GM12878 (cell line): Measurements from ENCODE around the gene QSOX2. TPM values are rescaled to one million over a fixed set of nuclear protein-coding genes. Genes with fewer than 3 reads are reported as not detected.

Experiments
- ATAC-seq: fragments of 200-7000 bp; cut with Tn5 transposase; 3 replicates; pipeline ENCODE4 v1.9.1; 2020; ENCODE audit warnings: mild to moderate bottlenecking, moderate library complexity
- BruUV-seq: library from RNA; stranded (reverse); fragments of 400-500 nt; replicated peaks from 2 replicates; lab custom pipeline; 2021; lab: Mats Ljungman, UMichigan
- CTCF ChIA-PET: fragments of 300-600 bp; sonication (Branson Sonifier 250); formaldehyde crosslinking; extraction: SDS; loops from one replicate; lab custom pipeline; 2021; ENCODE audit warnings: inconsistent platforms; lab: Yijun Ruan, JAX
- POLR2A ChIA-PET: fragments of 350-600 bp; formaldehyde crosslinking; extraction: SDS; loops from one replicate; lab custom pipeline; 2021; ENCODE audit warnings: inconsistent platforms; lab: Charles Lee
- RAD21 ChIA-PET: fragments of 300-600 bp; sonication (Branson Sonifier 250); formaldehyde crosslinking; loops from one replicate; lab custom pipeline; 2023; ENCODE audit warnings: antibody characterized with exemption; ENCODE audit not compliant: unreplicated experiment; lab: Charles Lee
- SMC1A ChIA-PET: fragments of 300-600 bp; sonication (Branson Sonifier 250); formaldehyde crosslinking; loops from one replicate; lab custom pipeline; 2023; ENCODE audit not compliant: unreplicated experiment, uncharacterized antibody; lab: Charles Lee
- DNase-seq: peaks from one replicate; pipeline ENCODE4 v3.0.0-alpha.2; 2011; ENCODE audit warnings: low read depth, low spot score
- FAIRE-seq: peaks from 3 replicates; lab custom pipeline; 2011; peaks lifted over from hg19 to GRCh38; lab: Jason Lieb, UNC
- H2AFZ ChIP-seq: 2 replicates; pipeline ENCODE4 v1.6.0; 2011; ENCODE audit warnings: low read depth, low read length, control low read depth; ENCODE audit not compliant: control insufficient read depth
- H3K27ac ChIP-seq: 2 replicates; pipeline ENCODE4 v1.5.1; 2011; ENCODE audit warnings: control low read depth; ENCODE audit not compliant: control insufficient read depth, insufficient read depth
- H3K27me3 ChIP-seq, 2 experiments: replicated peaks in 1 of 2; 2 replicates each; pipeline versions ENCODE4 v1.6.0 to v1.6.1; 2011; ENCODE audit warnings: low read length in 1 of 2; ENCODE audit not compliant: control insufficient read depth in 2 of 2, insufficient read depth in 2 of 2
- H3K36me3 ChIP-seq, 2 experiments: 2 replicates each; pipeline ENCODE4 v1.5.1; 2011; ENCODE audit warnings: low read length in 1 of 2; ENCODE audit not compliant: control insufficient read depth in 2 of 2, insufficient read depth in 2 of 2
- H3K4me1 ChIP-seq: 2 replicates; pipeline ENCODE4 v1.6.1; 2011; ENCODE audit warnings: mild to moderate bottlenecking, low read length, moderate library complexity, mixed read lengths; ENCODE audit not compliant: control insufficient read depth, insufficient read depth
- H3K4me2 ChIP-seq: 2 replicates; pipeline ENCODE4 v1.6.0; 2011; ENCODE audit warnings: control low read depth; ENCODE audit not compliant: control insufficient read depth, insufficient read depth
- H3K4me3 ChIP-seq: fragments of 200-600 bp; sonication (generic); 2 replicates; pipeline ENCODE4 v1.5.1; 2016
- H3K79me2 ChIP-seq: 2 replicates; pipeline ENCODE4 v1.6.0; 2011; ENCODE audit warnings: low read length; ENCODE audit not compliant: control insufficient read depth, insufficient read depth
- H3K9ac ChIP-seq: 2 replicates; pipeline ENCODE4 v1.8.0; 2011; ENCODE audit warnings: low read length, control low read depth, mixed read lengths; ENCODE audit not compliant: control insufficient read depth, insufficient read depth
- H3K9me3 ChIP-seq: replicated peaks from 3 replicates; pipeline ENCODE4 v1.5.1; 2011; ENCODE audit warnings: mild to moderate bottlenecking, low read length; ENCODE audit not compliant: control insufficient read depth, insufficient read depth
- H4K20me1 ChIP-seq: 2 replicates; pipeline ENCODE4 v1.6.0; 2011; ENCODE audit not compliant: control insufficient read depth, insufficient read depth
- ASH2L ChIP-seq: fragments of 300-600, 200-600 bp; sonication (generic); IDR thresholded peaks from 2 replicates; pipeline ENCODE4 v1.6.1; 2017; ENCODE audit warnings: low read depth, mild to moderate bottlenecking, borderline replicate concordance
- BHLHE40 ChIP-seq, 2 experiments: fragments of 450-650 bp in 1 of 2; IDR thresholded peaks; 2 replicates each; pipeline ENCODE4 v1.6.1; 2011 to 2017; ENCODE audit warnings: low read depth in 2 of 2, borderline replicate concordance in 1 of 2, improper control_type of control experiment in 1 of 2, low read length in 1 of 2, mild to moderate bottlenecking in 1 of 2
- EGR1 ChIP-seq, 2 experiments: IDR thresholded peaks; 1 replicate in 1 of 2; 2 replicates in 1 of 2; pipeline ENCODE4 v1.6.1; 2011 to 2012; ENCODE audit warnings: low read depth in 2 of 2, low read length in 2 of 2, borderline replicate concordance in 1 of 2, mild to moderate bottlenecking in 1 of 2, moderate library complexity in 1 of 2
- EZH2 ChIP-seq: IDR thresholded peaks from 2 replicates; pipeline ENCODE4 v1.6.1; 2012; ENCODE audit warnings: low read depth, mild to moderate bottlenecking, control low read depth, inconsistent platforms, low read length, borderline replicate concordance; ENCODE audit not compliant: control insufficient read depth
- FOS ChIP-seq: IDR thresholded peaks from 3 replicates; pipeline ENCODE4 v1.6.1; 2011; ENCODE audit warnings: borderline replicate concordance; ENCODE audit not compliant: insufficient read length; ENCODE audit errors: extremely low read depth
- FOXK2 ChIP-seq: fragments of 450-650 bp; IDR thresholded peaks from 2 replicates; pipeline ENCODE4 v1.6.1; 2017; ENCODE audit warnings: mild to moderate bottlenecking, moderate library complexity
- HDAC2 ChIP-seq: fragments of 200-600 bp; sonication (generic); IDR thresholded peaks from 2 replicates; pipeline ENCODE4 v1.6.1; 2017
- JUND ChIP-seq: IDR thresholded peaks from 2 replicates; pipeline ENCODE4 v1.6.1; 2012; ENCODE audit warnings: low read depth, mild to moderate bottlenecking, low read length, improper control_type of control experiment, moderate library complexity
- KLF5 ChIP-seq: fragments of 450-650 bp; IDR thresholded peaks from 2 replicates; pipeline ENCODE4 v1.6.1; 2014; ENCODE audit warnings: mild to moderate bottlenecking; ENCODE audit not compliant: partially characterized antibody
- NKRF ChIP-seq: fragments of 450-650 bp; conservative IDR thresholded peaks from 2 replicates; pipeline ENCODE4 v1.6.1; 2017; ENCODE audit warnings: mild to moderate bottlenecking, moderate library complexity
- NR2C1 ChIP-seq: fragments of 450-650 bp; IDR thresholded peaks from 2 replicates; pipeline ENCODE4 v1.6.1; 2017; ENCODE audit warnings: antibody characterized with exemption, mild to moderate bottlenecking, moderate library complexity
- PBX3 ChIP-seq: IDR thresholded peaks from 2 replicates; pipeline ENCODE4 v1.6.1; 2011; ENCODE audit warnings: mild to moderate bottlenecking, low read depth, low read length, moderate library complexity; ENCODE audit not compliant: insufficient replicate concordance
- POLR2A ChIP-seq: IDR thresholded peaks from 2 replicates; pipeline ENCODE4 v1.6.1; 2011; ENCODE audit warnings: low read depth, mild to moderate bottlenecking, low read length
- RELA ChIP-seq: fragments of 450-650 bp; IDR thresholded peaks from 2 replicates; pipeline ENCODE4 v1.8.0; 2014; ENCODE audit warnings: borderline replicate concordance; ENCODE audit not compliant: partially characterized antibody
- SIN3A ChIP-seq: IDR thresholded peaks from 2 replicates; pipeline ENCODE4 v1.6.1; 2012; ENCODE audit warnings: low read depth, low read length, improper control_type of control experiment
- SMC3 ChIP-seq: IDR thresholded peaks from 2 replicates; pipeline ENCODE4 v1.6.1; 2011; ENCODE audit warnings: low read length, improper control_type of control experiment, borderline replicate concordance
- SREBF2 ChIP-seq: IDR thresholded peaks from 2 replicates; pipeline ENCODE4 v1.6.1; 2012; ENCODE audit warnings: mild to moderate bottlenecking, low read length
- WRNIP1 ChIP-seq: IDR thresholded peaks from 2 replicates; pipeline ENCODE4 v1.6.1; 2011; ENCODE audit warnings: low read depth, low read length, improper control_type of control experiment, borderline replicate concordance
- ZNF622 ChIP-seq: fragments of 450-650 bp; IDR thresholded peaks from 2 replicates; pipeline ENCODE4 v1.6.1; 2017; ENCODE audit warnings: mild to moderate bottlenecking, inconsistent platforms
- ZSCAN29 ChIP-seq: fragments of 450-650 bp; IDR thresholded peaks from 2 replicates; pipeline ENCODE4 v1.6.1; 2017; ENCODE audit warnings: mild to moderate bottlenecking, moderate library complexity
- WGBS: methylation state at CpG from one replicate; pipeline ENCODE4 v1.1.6; 2016; ENCODE audit warnings: low lambda C conversion rate; ENCODE audit not compliant: insufficient replicate concordance, insufficient coverage; ENCODE audit errors: missing lambda C conversion rate; 5-methylcytosine and 5-hydroxymethylcytosine counted together
- in situ Hi-C: fragments of 300-500 bp; cut with MboI; formaldehyde crosslinking; loops from 9 replicates; pipeline ENCODE4 v1.14.3; 2018; ENCODE audit warnings: mixed read lengths
- intact Hi-C: fragments of 100-400 bp; cut with micrococcal nuclease; formaldehyde crosslinking; loops from one replicate; pipeline ENCODE4 v1.14.2; 2022; ENCODE audit not compliant: unreplicated experiment
- polyA plus RNA-seq, 11 experiments: library from polyadenylated mRNA; depleted of rRNA in 4 of 11; unstranded in 6 of 11; stranded (reverse) in 5 of 11; fragments of >200 nt; fragmentation: Nextera tagmentation in 4 of 11; fragmentation: Illumina TruSeq in 1 of 11; extraction: Ambion mirVana in 4 of 11; extraction: Trizol in 1 of 11; gene quantifications; 1 replicate in 1 of 11; 2 replicates in 10 of 11; pipeline versions ENCODE4 v1.2.1 to v1.2.3, GENCODE V29; 2011 to 2016; ENCODE audit warnings: inconsistent platforms in 2 of 11, missing spikeins in 2 of 11, low read depth in 1 of 11
- total RNA-seq, 4 experiments: library from RNA; depleted of rRNA in 3 of 4; stranded (reverse); fragments of >200 nt in 3 of 4; fragmentation: Illumina TruSeq in 1 of 4; extraction: Trizol in 1 of 4; gene quantifications; 2 replicates each; pipeline versions ENCODE4 v1.2.1 to v1.2.3, GENCODE V29; 2013 to 2021
- TF ChIP-seq, protein P1 (sequence below), 3 experiments: IDR thresholded peaks in 2 of 3; conservative IDR thresholded peaks in 1 of 3; 2 replicates each; pipeline ENCODE4 v1.5.1; 2011; ENCODE audit warnings: low read depth in 3 of 3, low read length in 3 of 3, mild to moderate bottlenecking in 3 of 3, control low read depth in 2 of 3, moderate library complexity in 2 of 3, inconsistent platforms in 1 of 3, mixed read lengths in 1 of 3; ENCODE audit not compliant: control insufficient read depth in 2 of 3, insufficient read depth in 1 of 3; ENCODE audit errors: extremely low read depth in 1 of 3

Gene QSOX2
- total and polyA plus RNA-seq, 10 of the 15 experiments (the other 5 are each of a cell fraction or from before 2014, with no cell fraction given): 0.34 to 16.1 (median 8.2) TPM

DNA sequence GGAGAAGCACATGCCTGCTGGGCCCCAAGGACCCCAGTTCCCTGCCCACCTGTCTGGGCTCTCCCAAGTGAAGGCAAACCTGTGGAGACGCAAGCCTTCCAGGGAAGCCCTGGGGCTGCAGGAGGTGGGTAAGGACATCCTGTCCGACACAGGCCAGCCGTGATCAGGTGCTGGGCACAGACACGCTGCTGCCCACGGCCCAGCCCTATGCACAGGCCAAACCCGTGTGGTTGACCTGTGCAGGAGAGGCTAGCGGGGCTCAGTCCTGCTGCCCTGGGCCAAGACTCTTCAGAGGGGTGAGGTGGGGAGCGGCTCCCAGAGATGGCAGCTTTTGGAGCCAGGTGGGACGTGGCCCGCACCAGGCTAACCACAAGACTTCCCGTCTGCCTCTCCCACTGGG is 55.0 kb downstream of the QSOX2 start (continued):
- TF ChIP-seq EZH2 (no peak), SREBF2 (no peak), WRNIP1 (no peak), NR2C1 (no peak), ZSCAN29 (no peak), BHLHE40 (IDR thresholded peaks at IDR 0.05; ENCODE audit: borderline replicate concordance in 1 of 2, low read depth in 2 of 2, low read length in 1 of 2) (no peak), RELA (no peak), SIN3A (no peak)

- Histone ChIP-seq H3K27me3 (peaks cover 0 to 2% of the 10 kb centered on the region in 2 experiments), H3K9ac (no peak overlapping the region), H3K79me2 (no peaks in the 10 kb centered on the region), H3K27ac (no peak overlapping the region), H4K20me1 (no peaks in the 10 kb centered on the region), H2AFZ (no peak overlapping the region), H3K4me1 (no peaks in the 10 kb centered on the region), H3K36me3 (no peaks in the 10 kb centered on the region), H3K9me3 (no peaks in the 10 kb centered on the region), H3K4me2 (no peak overlapping the region), H3K4me3 (no peak overlapping the region)
- 47% methylated on average over 4 of the region's 7 CpGs for WGBS
- no peak for DNase-seq
- ChIA-PET CTCF (no interaction called here), RAD21 (no interaction called here), SMC1A (no interaction called here), POLR2A (no interaction called here)
- in situ Hi-C loops: no loop called here
- intact Hi-C loops: no loop called here
- BruUV-seq: no TSS peak
- no peak for FAIRE-seq
- ATAC-seq: no peak
- TF ChIP-seq JUND: no peak
- TF ChIP-seq ASH2L: no peak
- no peak for TF ChIP-seq POLR2A
- TF ChIP-seq SMC3: no peak
- TF ChIP-seq, protein P1, sequence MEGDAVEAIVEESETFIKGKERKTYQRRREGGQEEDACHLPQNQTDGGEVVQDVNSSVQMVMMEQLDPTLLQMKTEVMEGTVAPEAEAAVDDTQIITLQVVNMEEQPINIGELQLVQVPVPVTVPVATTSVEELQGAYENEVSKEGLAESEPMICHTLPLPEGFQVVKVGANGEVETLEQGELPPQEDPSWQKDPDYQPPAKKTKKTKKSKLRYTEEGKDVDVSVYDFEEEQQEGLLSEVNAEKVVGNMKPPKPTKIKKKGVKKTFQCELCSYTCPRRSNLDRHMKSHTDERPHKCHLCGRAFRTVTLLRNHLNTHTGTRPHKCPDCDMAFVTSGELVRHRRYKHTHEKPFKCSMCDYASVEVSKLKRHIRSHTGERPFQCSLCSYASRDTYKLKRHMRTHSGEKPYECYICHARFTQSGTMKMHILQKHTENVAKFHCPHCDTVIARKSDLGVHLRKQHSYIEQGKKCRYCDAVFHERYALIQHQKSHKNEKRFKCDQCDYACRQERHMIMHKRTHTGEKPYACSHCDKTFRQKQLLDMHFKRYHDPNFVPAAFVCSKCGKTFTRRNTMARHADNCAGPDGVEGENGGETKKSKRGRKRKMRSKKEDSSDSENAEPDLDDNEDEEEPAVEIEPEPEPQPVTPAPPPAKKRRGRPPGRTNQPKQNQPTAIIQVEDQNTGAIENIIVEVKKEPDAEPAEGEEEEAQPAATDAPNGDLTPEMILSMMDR (IDR thresholded peaks at IDR 0.05 in 2 of 3, conservative IDR thresholded peaks at IDR 0.05 in 1 of 3; ENCODE audit: control insufficient read depth in 2 of 3, extremely low read depth in 1 of 3, insufficient read depth in 1 of 3, low read depth in 3 of 3, low read length in 3 of 3): no peak
- no peak for TF ChIP-seq KLF5
- no peak for TF ChIP-seq FOXK2
- no peak for TF ChIP-seq HDAC2
- no peak for TF ChIP-seq ZNF622
- TF ChIP-seq NKRF: no peak
- TF ChIP-seq PBX3: no peak
- no peak for TF ChIP-seq FOS
- no peak for TF ChIP-seq EGR1 (IDR thresholded peaks at IDR 0.05; ENCODE audit: borderline replicate concordance in 1 of 2, low read depth in 2 of 2, low read length in 2 of 2)
These were observed 55.4 kb downstream of the QSOX2 start for GRCh38 chr9:136190237-136190601.
